Measurements from ENCODE around the gene RAB27B.
"Not testable (repeated sequence)": the region's sequence is repeated elsewhere in the genome, so short reads cannot be mapped to it uniquely, and the experiment has no call there.

RAB27B gene

DNA sequence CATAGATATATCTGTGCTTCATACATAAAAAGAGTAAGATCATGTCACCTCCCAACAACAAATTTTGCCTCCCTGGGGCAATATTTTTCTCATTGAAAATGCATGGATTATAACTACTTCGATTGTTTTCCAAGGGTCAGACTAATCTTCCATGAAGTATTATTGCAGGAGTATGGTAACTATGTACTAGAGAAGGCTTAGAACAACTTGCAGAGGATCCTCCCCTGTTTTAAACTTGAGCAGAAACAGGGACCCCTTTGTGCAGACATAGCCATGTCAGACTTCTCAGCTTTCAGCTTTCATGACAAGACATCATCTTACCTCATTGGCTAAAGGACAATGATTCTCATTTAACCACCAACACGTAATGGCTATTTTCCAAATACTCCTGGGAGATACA is 13.2 kb upstream of the RAB27B start:
- DNase-seq (ENCODE audit: low read depth in 3 of 3) = no peak

DNA sequence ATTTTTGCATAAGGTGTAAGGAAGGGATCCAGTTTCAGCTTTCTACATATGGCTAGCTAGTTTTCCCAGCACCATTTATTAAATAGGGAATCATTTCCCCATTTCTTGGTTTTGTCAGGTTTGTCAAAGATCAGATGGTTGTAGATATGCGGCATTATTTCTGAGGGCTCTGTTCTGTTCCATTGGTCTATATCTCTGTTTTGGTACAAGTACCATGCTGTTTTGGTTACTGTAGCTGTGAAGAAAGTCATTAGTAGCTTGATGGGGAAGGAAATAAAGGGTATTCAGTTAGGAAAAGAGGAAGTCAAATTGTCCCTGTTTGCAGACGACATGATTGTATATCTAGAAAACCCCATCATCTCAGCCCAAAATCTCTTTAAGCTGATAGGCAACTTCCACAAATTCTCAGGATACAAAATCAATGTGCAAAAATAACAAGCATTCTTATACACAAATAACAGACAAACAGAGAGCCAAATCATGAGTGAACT is 7.4 kb upstream of the RAB27B start:
- not testable (repeated sequence) for DNase-seq (ENCODE audit: low read depth in 3 of 3)

DNA sequence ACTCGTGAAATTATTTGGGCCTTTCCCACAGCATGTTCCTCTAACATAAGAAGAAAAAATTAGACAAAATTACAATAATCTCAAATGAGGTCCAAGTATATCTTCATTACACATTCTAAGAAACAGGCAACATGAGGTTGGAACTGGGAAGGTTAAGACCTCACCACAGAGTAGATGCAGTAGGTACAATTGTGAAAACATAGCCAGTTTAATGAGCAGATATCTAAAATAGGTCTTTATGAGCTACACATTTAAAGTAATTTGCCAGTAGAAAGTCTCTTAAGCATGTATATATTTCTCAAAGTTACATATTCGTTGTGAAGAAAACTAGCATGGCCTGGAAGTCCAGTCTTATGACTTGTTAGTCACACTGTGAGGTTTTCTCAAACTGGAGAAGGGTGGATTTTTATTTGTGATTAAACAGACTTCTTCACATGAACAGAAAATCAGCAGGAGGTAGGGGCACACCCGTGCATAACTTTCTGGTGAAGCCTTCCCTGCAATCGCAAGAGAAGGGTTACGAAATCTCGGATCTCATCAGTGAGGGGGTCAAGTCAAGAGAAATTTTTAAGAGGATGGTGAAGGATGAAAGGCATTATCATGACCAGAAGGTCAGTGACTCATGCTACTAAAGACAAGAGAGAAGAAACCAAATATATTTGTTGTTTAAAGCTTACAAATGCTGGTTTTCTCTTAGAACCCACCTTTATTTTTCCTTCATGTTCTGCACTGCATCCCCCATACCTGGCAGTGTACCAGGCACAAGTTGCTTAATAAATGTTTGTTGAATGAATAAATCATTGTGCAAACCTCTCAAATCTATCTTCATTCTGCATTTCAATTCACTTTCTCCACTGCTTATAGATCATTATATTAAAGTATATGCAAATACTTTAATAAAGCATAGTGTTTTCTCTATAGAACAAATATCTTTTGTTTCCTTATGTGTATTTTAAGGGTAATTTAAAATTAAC is 5.1 kb upstream of the RAB27B start:
- DNase-seq (ENCODE audit: low read depth in 3 of 3) = no peak

DNA sequence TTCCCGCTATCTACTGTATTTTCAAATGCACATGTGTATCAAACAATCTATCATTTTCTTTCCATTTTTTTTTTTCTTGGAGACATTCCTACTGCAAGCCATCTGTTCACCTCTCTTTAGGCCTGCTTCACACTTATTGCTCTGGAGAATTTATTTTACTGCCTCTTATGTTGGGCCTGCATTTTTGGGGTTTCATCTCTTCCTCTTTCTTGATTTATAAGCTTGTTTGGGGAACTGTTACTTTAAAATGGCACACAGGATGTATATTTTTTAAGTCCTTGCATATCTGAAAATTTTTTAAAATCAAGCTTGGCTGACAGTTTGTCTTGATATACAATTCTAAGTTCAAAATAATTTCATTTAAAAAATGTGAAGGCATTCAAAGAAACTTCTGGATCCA is 3.5 kb upstream of the RAB27B start:
- DNase-seq (ENCODE audit: low read depth in 3 of 3) = no peak

DNA sequence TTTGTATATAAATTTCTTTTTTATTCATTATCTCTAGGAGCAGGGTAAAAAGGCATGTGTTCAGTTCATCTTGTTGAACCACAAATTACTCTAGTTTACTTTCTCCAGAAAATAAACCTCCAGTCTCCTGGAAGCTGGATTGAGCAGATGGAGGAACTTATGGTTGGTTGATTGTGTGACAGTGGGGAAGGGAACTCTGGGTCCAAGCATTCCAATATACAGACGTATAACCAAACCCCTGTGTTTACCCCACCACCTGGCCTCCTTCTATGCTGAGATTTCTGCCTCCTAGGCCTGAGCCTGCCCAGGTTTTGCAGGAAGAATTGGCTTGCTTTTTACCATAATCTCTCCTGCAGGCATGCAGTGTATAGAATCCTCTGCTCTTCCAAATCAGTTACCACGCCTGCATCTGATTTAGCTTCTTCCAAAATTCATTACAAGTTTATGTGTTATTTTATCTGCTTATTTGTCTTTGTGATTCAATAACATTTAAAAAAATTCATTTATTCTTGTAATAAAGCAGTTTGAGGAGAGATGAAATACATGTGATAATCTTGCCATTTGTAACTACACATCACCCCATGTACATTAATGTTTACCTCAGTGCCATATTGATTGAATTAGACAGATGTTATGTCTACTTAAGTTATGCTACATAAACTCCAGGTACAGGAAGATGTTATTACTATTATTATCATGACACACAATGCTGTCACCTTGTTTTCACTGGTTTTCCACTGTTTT is 2.5 kb upstream of the RAB27B start:
- no peak for DNase-seq (ENCODE audit: low read depth in 3 of 3)

DNA sequence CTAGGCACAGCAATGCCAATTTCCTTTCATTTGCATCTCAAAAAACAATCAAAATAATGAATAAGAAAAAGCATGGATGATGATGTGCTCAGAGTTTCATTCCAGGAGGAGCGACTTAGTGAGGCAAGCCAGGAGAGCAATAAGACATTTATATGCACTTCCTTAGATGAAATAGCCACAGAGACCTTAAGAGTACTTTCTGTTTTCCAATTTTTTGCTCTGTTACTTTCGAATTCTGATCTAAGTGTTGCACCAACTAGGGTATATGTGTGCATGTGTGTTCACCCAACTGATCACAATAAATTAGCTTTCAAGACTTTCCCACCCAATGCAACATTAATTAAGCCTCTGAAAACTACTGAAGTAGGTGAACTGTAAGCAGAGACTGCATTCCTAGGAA is 709 bp downstream of the RAB27B start:
- no peak for DNase-seq (ENCODE audit: low read depth in 3 of 3)

DNA sequence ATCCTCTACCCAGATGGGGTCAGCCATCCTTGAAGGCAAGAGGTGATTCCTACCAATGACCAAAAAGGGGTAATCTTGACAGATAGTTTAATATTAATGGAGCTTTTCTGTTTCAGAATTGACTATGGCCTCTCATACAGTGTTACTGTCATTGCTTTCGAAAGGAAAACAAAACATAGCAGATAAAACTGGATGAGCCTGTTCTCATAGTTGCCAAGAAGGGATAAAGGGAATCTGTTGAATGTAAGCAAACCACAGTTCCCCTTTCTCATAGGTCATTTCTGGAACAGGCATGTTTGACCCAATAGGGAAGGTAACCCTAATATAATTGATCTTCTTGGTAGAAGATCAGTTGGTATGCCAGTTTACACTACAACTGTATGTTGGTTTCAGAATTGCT is 1.6 kb downstream of the RAB27B start:
- DNase-seq (ENCODE audit: low read depth in 3 of 3) = no peak

DNA sequence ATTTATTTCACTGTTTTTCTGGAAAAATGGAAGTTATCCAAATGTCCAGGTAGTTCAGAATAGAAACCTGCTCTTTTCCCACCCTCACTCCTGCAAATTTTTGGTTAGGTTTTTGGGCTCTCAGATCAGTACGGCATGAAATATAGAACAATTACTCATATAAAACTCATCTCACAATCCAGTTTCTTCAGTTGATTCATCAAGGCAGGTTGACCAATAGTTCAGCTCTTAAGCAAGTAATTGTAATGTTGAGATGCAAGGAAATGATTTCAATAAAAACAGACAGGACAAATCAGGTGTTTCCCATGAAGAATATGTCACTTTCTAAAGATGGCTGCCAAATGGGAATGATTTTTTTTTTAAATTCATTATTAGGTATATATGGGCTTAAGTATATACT is 2.0 kb downstream of the RAB27B start:
- no peak for DNase-seq (ENCODE audit: low read depth in 3 of 3)

DNA sequence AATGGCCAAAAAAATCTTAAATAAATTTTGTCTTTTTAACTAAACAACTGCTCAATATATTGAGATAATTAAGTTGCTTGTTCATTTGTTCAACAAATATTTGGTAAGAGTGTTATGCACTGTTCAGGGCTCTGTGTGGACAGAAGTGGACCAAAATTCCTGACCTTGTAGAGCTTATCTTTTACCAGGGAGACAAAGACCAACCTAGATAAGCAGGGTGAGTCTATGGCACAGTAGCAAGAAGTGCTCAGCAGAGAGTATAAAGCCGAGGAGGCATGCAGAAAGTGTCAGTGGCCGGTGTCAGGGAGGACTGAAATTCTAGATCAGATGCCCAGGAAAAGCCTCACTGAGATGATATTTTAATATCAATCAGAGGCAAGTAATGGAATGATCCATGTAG is 2.6 kb downstream of the RAB27B start:
- no peak for DNase-seq (ENCODE audit: low read depth in 3 of 3)

DNA sequence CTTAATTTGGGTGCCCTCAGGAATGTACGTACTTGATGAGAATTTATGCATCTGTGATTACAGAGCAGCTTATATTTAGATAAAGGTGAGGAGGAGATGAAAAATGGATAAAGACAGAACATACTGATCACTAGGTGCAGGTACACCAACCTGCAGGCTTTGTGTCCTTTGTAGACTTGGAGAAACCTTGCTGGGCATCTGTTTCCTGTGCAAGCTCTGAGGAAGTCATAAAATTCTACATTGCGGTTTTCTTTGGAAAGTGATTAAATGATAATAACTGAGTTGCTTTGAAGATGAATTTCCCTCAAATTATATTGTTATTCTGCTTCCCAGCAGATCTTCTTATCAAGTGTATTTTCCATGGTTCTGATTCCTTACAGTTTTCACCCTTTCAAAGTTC is 7.7 kb downstream of the RAB27B start:
- no peak for DNase-seq (ENCODE audit: low read depth in 3 of 3)

DNA sequence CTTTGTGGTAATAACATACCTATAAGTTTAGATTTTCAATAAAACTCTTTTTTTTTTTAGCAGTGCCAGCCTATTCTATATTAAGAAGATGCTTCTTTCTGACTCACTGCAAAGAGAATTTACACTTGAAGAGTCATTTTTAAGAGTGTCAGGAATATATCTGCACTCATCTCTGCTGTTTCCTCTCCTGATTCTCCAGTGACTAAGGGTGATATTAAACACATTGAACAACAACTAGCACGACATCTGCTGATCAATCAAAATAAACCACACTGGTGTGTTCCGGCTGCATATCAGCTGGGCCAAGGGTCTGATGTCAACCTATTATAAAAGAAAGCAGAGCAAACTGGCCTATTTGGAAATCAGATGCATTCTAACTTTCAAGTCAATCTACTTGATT is 15.0 kb downstream of the RAB27B start:
- DNase-seq (ENCODE audit: low read depth in 3 of 3) = no peak

DNA sequence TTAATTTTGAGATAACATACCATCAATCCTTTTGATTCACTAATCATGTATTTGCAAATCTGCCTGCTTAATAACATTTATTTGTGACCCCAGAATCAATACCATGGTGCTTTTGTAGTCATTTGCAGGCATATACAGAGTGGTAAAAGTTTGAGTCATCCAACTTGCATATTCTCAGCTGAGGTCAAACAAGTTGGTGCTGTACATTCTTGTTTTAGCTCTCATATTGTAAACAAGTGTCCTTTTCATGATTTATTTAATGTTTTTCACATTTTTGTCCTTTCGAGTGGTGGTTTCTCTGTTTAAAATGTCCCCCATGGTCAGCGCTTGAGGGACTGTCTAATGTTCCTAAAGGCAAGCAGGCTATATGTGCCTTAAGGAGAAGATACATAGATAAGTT is 17.5 kb downstream of the RAB27B start:
- DNase-seq (ENCODE audit: low read depth in 3 of 3) = no peak

DNA sequence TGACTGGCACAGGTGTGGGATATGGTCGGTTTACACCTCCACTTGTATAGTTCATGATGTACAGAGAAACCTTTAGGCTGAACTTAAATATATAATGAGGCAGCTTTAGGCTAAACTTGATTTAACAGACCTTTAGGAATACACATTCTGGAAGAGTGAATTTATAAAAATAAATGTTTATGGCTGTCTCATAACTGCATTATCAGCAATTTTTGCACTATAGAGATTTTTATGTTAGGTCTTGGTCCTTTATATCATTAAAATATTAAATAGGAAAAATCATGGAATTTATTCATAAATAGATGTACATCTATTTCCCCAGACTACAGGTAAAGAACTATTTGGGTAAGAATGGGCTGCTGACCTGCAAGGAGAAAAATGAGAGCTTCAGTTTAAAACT is 19.8 kb downstream of the RAB27B start:
- no peak for DNase-seq (ENCODE audit: low read depth in 3 of 3)

DNA sequence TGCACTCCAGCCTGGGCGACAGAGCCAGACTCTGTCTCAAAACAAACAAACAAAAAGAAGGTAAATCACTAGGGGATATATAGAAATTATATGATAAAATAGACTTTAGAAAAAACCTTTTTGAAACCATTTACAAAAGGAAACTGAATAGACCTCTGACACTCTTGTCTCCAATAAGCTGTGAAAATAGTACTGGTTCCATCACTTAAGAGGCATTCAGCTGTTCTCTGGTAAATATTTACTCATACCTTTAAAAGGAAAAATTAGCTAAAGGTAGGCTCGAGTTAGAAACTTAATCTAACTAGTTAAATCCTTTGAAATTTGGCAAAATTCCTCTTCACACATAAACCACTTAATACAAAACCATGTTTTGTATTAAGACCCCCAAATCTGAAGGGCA is 21.4 kb downstream of the RAB27B start:
- no peak for DNase-seq (ENCODE audit: low read depth in 3 of 3)

DNA sequence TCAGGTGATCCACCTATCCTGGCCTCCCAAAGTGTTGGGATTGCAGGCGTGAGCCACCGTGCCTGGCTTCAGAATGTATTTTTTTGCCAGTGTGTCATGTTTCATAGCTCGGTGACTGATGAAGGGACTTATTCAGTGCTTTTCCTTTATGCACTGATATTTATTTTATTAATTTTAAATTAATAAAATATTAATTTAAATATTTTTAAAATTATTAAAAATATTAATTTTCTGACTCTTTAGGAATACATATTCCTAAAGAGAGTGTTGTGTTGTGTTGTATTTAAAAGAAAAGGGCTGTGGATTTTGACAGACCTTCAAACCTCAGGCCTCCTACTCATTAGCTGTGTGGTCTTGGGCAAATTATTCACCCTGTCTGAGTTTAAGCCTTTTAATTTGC is 22.3 kb downstream of the RAB27B start:
- no peak for DNase-seq (ENCODE audit: low read depth in 3 of 3)

DNA sequence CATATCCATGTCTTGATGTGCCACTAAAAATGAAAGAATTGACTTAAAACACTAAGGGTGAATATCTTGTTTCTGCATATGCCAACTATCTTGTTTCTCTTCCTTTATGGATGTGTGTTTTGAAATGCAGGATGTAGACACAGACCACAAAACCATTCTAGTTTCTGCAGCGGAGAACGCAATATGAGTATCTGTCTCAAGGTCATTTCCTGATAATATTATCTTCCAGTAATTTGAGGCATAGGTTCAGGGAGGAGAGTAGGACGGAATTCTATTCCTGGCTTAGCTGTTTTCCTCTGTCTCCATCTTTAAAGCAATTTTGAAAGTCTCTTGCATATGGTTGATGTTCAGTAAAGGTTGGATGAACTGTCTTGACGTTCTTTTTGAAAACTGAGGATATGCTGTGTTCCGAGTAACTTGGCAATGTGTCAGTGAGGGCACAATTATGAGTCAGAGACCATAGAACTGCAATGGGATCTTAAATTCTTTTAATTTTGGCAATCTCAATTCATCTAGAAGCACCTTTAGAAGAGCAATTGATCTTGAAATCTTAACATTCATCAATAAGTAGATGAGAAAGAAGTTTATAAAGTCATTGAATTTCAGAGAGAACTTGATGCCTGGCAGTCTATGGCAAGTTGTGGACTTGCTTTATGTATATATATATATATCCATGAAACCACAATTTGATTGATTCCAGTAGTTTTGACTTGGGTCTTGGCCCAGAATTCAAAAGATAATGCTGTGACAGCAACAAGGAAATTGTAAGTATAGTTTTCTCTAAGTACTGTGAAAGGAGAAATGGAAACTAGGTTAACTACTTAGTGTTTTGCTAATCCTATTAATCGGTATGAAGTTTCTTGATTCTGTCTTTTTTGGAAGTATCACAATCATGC is 24.8 kb downstream of the RAB27B start:
- DNase-seq (ENCODE audit: low read depth in 3 of 3) = no peak

DNA sequence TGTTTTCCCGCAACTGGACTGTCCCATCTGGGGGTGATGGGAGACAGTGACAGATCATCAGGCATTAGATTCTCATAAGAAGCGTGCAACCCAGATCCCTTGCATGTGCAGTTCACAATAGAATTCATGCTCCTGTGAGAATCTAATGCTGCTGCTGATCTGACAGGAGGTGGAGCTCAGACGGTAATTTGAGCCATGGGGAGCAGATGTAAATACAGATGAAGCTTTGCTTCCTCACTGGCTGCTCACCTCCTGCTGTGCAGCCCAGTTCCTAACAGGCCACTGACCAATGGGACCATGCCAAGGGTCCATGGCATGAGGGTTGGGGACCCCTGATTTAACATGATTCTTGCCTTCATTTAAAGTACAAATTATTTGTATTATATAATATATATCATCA is 26.8 kb downstream of the RAB27B start:
- not testable (repeated sequence) for DNase-seq (ENCODE audit: low read depth in 3 of 3)

DNA sequence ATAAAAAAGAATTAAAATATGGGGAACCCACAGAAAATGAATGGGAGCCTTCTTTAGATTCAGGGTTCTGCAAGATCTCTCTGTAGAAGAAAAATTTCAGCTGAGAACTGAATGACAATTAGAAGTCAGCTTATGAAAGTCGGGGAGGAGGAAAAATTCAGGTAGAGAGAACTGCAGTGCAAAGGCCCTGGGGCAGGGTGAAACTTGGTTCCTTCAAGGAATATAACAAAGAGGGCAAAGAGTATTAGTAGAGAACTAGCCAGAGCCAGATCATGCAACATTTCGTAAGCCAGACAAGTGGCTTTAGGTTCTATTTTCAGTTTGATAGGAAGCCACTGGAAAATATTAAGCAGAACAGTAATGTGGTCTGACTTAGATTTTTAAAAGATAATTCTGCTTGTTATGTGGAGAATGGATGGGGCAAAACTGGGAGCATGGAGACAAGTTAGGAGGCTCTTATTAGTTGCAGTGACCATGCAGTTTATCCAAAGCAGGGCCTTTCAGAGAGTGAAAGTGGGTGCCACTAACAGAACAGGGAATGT is 27.9 kb downstream of the RAB27B start:
- no peak for DNase-seq (ENCODE audit: low read depth in 3 of 3)

DNA sequence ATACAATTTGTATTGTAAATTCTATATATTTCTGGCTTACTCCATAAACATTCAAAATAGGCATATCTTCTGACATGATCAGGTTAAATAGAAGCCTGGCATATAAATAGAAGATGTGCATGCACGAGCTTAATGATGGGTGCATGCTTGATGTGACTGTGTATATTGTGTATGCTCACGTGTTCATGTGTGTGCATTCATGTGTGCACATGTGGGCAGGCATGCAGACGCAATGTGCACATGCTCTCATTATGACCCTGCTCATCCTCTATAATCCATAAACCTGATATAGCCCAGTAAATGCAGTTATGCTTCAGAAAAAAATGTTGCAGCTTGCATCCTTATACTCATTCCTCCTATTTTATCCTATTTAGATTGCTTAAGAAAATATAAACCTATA is 29.2 kb downstream of the RAB27B start:
- no peak for DNase-seq (ENCODE audit: low read depth in 3 of 3)

DNA sequence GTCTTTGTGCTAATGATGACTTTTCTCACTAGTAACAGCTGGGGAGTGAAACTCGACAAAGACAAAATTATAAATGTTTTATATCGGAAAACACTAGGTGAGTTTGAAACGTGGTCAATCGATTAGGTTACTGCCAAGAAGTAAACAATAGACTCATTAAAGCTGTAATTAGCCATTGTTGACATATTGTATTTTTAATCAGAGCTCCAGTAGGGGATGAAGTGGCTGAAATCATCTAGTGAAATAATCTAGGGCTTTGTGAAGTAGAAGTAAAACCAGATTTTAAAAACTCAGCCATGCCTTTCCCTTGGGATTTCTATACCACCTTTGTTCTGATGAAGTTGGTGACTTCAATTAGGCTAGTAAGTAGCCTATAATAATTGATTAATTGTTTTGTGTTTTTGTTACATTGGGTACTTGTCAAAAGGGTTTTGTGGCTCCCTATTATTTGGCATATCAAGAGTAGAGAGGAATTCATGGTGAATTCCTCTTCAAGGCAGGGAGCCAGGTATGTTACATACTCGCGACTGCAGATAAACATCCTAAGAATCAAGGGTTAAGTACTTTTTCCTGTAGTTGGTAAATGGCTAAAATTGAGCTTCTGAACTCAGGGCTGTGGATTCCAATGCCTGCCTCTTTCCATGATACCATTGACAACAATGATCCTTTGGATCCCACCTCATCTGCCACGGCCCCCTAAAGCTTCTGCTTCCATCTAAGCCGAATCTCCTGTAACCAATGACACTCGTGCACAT is 31.6 kb downstream of the RAB27B start:
- DNase-seq (ENCODE audit: low read depth in 3 of 3) = no peak

DNA sequence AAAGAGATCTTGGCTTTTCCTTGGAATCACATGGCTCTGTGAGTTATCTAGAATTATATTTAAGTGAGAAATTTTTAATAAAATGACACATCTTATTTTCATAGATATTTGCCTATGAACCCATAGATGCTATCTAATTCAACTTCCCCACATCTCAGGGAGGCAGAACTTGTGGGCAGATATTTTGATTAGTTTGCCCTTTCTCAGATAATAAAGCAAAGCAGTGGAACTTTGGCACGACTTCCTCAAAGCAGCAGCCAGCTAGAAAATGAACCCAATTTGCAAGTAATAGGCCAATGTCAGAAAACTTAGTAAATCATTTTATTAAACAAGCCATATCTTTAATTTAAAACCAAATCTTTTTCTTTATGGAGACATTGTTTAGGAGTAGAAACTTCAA is 32.7 kb downstream of the RAB27B start:
- DNase-seq (ENCODE audit: low read depth in 3 of 3) = no peak

Measured in stimulated activated CD4-positive, alpha-beta T cell treated with anti-CD3 and anti-CD28 coated beads, TNF-alpha, amount 100 ng/mL, for 48 hours (primary cell).